Measurements from ENCODE around the gene RNU1-2.
"Not testable (repeated sequence)": the region's sequence is repeated elsewhere in the genome, so short reads cannot be mapped to it uniquely, and the experiment has no call there.

- TF ChIP-seq CTCF (IDR thresholded peaks at IDR 0.05; ENCODE audit: low read depth, low read length, poor library complexity, severe bottlenecking); EZH2phosphoT487 (IDR thresholded peaks at IDR 0.05; ENCODE audit: borderline replicate concordance, low read length): not testable (repeated sequence)
Measured at GRCh38 chr1:16899020-16899419, 3.2 kb downstream of the RNU1-2 start.

Measured in DOHH2 (cell line).